Non-pigmented ciliary epithelial cell (primary cell): ENCODE data around the gene ZNF579.
"Not testable (repeated sequence)": the region's sequence is repeated elsewhere in the genome, so short reads cannot be mapped to it uniquely, and the experiment has no call there.

Experiments
- DNase-seq: peaks from one replicate; pipeline ENCODE4 v3.0.0-alpha.2; 2010; ENCODE audit warnings: low read depth

The ZNF579 gene

GRCh38 chr19:55593096-55593772 is 12.6 kb upstream of the ZNF579 start:
- DNase-seq = no peak

- DNase-seq = no peak
These were observed 11.9 kb upstream of the ZNF579 start for GRCh38 chr19:55592391-55593090.

DNA sequence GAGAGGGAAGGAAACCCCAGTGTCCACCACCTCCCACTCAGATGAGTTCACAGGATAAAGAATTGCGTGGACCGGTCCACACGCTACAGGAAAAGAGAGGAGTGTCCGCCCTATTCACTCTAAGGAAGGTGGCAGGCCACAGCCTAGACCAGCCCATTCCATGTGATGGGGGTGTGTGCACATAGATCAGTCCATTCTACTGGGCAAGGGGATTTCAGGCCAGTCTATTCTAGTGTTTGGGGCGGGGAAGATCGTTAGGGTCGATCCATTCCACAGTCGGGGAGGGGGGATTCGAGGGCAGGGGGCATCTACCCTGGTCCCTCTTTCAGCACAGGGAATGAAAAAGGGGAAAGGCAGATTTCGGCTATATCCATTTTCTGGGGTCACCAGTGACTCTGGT is 10.9 kb upstream of the ZNF579 start:
- no peak for DNase-seq

GRCh38 chr19:55590617-55591016 is 10.0 kb upstream of the ZNF579 start:
- no peak for DNase-seq

GRCh38 chr19:55590109-55590508 is 9.5 kb upstream of the ZNF579 start:
- no peak for DNase-seq

DNA sequence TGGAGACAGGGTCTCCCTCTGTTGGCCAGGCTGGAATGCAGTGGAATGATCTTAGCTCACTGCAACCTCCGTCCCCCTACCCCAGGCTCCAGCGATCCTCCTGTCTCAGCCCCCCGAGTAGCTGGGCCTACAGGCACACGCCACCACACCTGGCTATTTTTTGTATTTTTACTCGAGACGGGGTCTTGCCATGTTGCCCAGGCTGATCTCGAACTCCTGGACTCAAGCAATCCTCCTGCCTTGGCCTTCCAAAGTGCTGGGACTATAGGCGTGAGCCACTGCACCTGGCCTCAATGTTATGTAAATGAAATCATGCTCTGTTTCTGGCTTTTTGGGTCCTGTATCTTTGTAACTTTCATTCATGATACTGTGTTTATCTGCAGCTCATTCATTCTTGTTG is 8.1 kb upstream of the ZNF579 start:
- no peak for DNase-seq

GRCh38 chr19:55586976-55587668 is 6.5 kb upstream of the ZNF579 start:
- DNase-seq = peak; percentile 67

DNA sequence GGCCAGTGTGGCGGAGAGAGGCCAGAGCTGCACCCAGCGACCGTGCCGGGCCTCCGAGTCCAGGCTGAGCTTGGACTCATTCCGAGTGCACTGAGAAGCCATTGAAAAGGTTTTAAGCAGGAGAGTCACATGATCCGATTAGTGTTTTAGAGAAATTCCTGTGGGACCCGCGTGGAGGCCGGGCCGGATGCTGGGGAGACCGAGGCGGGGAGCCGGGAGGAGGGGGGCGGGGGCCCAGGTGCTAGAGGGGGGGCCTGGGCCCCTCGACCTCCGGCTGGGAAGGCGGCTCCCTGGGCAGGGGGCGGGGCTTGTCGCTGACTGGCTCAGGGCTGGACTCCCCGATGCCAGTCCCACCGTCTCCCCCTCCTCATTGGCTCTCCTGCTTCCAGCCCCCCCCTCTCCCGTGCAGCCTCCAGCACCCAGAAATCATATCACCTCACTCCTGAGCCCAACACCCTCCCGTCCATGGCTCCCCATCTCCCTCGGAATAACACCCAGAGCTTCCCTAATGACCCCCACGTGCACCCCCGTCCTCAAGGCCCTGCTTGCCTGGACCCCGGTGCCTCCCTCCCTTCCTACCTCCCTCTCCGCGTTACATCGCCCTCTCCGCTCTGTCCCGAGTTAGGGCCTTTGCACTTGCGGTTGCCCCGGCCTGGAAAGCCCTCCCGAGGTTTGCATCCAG is 5.2 kb upstream of the ZNF579 start:
- DNase-seq = peak; percentile 36

DNA sequence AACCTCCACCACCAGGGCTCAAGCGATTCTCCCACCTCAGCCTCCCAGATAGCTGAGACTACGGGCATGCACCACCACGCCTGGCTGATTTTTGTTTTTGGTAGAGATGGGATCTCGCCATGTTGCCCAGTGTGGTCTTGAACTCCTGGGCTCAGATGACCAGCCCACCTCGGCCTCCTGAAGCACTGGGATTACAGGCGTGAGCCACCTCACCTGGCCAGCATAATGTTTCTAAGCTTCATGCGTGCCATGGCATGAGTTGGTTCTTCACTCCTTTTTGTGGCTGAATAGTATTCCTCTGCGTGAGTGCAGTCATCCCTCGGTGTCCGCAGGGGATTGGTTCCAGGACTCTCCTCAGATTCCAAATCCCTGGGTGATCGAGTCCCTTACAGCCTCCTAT is 4.2 kb upstream of the ZNF579 start:
- DNase-seq = no peak

- not testable (repeated sequence) for DNase-seq
These were observed 3.2 kb upstream of the ZNF579 start for GRCh38 chr19:55583897-55584296.

DNA sequence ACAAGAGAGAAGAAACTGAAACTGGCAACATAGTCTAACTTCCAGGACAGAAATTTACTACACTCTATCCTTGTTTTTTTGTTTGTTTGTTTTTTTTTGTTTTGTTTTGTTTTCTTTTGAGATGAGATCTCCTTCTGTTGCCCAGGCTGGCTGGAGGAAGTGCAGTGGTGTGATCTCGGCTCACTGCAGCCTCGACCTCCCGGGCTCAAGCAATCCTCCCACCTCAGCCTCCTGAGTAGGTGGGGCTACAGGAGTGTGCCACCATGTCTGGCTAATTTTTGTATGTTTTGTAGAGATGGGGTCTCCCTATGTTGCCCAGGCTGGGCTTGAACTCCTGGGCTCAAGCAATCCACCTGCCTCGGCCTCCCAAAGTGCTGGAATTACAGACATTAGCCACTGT is 1.6 kb upstream of the ZNF579 start:
- not testable (repeated sequence) for DNase-seq

- DNase-seq = no peak
These were observed 1.2 kb upstream of the ZNF579 start for GRCh38 chr19:55581823-55582223.

DNA sequence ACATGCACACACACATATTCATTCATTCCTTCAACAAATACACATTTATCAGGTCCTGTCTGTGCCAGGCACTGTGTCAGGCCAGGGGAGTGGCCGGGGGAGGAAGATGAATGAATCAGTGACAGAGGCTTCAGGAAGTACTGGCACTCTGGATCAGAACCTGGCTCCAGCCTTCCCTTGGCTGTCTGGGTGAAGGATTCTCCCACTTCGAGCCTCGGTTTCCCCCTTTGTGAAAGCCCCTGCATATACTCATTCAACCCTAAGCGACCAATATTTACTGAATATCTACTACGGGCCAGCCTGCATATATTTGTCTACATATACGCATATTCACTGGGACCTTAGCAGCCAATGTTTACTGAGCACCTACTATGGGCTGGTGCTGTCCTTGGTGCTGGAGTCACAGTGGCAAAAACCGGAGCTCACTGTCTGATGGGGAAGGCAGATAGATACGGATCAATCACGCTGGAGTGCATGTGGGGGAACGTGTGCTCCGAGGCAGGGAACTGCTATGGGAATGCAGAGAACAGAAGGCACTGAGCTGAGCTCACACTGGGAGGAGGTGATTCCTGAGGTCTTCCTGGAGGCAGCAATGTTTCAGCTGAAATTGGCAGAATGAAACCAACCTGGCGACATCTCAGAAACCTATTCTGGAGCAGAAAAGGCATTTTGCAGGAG is 636 bp upstream of the ZNF579 start:
- no peak for DNase-seq

DNA sequence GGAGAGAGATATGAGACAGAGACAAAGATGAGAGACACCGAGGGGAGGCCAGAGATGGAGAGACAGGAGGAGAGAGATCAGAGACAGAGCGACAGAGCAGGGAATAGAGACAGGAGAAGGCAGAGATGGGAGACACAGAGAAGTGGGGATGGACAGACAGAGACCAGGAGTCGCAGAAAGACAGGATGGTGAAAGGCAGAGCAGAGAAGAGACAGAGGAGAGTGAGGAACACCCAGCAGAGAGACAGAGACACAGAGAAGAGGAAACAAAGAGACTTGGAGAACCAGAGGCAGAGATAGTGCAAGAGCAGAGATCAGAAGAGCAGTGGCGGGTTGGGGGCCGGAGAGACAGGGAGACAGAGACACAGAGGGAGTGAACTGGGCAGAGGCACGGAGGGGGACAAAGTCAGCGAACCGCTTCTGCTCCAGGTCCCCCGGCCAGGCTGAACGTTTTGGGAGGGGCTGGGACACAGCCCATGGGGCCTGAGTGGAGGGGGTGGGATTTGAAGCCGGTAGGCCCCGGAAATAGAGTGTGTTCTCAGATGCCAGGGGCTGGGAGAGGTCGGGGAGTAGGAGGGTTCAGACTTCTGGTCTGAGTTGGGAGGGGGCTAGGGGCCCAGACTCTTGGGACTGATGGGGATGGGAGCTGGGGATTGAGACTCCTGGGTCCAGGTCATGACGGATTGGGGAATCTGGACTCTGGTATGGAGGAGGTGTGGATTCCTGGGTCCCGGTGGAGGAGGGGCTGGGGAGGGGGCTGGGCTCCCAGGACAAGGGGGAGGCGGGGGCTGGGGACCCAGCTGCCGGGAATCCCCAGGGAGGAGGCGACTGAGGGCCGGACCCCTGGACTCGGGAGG is 654 bp downstream of the ZNF579 start:
- no peak for DNase-seq

DNA sequence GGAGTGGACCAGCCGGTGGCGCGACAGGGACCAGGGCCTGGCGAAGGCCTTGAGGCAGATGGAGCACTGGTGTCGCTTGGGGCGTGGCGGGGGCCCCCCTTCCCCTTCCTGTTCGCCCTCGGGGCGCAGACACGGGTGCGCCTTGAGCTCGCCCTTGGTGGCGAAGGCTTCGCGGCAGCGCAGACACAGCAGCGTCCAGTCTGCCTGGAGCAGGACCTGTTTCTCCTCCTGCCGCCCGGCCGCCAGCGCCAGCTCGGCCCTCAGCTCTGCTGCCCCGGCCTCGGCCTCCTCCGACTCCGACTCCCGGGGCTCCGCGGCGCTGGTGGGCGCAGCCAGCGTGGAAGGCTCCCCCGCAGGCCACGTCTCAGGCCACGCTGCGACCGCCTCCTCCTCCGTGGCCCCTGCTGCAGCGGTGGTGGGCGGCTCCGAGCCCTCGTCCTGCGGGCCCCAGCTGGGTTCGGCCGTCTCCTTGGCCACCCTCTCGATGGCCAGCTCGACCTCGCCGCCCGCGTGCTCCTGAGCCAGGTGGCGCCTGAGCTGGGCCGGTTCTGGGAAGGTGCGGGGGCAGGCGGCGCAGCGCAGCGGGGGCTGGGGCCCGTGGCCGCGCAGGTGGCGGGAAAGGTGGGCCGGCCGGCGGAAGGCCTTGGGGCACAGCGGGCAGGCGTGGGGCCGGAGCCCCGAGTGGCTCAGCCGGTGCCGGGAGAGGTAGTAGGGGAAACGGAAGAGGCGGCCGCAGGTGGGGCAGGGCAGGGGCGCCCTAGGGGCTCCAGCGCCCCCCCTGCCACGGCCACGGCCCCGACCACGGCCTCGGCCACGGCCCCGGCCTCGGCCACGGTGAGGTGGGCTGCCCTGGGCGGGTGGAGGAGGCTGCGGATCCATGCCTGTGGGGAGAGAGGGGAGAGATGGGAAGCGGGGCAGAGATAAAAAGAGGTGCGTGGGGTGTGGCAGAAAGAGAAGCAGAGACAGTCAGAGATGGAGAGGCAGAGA is 1.6 kb downstream of the ZNF579 start:
- DNase-seq = no peak

DNA sequence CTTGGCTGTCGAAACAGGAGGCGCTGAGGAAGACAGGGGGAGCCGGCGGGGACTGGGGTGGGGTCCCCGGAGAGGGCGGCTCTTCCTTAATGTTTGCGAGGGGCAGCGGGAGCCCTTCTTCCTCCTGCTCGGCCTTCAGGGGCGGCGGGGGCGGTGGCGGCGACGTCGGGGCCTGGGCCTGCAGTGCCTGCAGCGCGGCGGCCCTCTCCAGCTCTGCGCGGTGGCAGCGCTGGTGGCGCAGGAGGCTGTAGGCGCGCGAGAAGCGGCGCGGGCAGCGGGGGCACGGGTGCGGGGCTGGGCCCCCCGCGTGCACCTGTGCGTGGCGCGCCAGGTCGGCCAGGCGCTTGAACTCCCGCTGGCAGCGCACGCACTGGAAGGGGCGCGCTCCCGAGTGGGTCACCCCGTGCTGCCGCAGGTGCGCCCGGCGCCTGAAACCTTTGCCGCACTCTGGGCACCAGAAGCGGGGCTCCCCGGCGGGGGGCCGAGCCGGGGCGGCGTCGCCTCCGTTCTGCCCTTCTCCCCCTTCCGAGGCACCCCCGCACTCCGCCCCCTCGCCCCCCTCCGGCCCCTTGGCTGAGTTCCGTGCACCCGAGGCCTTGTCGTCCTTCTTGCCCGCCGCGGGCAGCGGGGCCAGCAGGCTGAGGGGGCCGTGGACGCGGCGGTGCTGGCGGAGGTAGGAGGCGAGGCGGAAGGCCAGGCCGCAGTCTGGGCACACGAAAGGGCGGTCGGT is 2.5 kb downstream of the ZNF579 start:
- no peak for DNase-seq

GRCh38 chr19:55576746-55577145 is 3.9 kb downstream of the ZNF579 start:
- DNase-seq = no peak

GRCh38 chr19:55573929-55574328 is 6.7 kb downstream of the ZNF579 start:
- DNase-seq = not testable (repeated sequence)

DNA sequence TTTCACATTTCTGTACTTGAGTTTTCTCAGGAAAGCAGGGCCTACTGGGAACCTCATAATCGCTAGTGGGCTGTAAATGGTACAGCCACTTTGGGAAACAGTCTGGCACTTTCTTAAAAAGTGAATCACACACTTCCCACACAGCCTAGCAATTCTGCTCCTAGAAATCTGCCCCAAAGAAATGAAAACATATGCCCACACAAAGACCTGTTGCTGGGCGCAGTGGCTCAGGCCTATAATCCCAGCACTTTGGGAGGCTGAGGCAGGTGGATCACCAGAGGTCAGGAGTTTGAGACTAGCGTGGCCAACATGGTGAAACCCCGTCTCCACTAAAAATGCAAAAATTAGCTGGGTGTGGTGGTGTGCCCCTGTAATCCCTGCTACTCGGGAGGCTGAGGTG is 11.2 kb downstream of the ZNF579 start:
- DNase-seq = not testable (repeated sequence)
